Measurements from ENCODE around the gene MLLT10.
"Not testable (repeated sequence)": the region's sequence is repeated elsewhere in the genome, so short reads cannot be mapped to it uniquely, and the experiment has no call there.

The MLLT10 gene

GRCh38 chr10:21584834-21585530 is 51.0 kb downstream of the MLLT10 start:
- DNase-seq (ENCODE audit: low read depth) = no peak

GRCh38 chr10:21587391-21587790 is 53.4 kb downstream of the MLLT10 start:
- DNase-seq (ENCODE audit: low read depth) = no peak

DNA sequence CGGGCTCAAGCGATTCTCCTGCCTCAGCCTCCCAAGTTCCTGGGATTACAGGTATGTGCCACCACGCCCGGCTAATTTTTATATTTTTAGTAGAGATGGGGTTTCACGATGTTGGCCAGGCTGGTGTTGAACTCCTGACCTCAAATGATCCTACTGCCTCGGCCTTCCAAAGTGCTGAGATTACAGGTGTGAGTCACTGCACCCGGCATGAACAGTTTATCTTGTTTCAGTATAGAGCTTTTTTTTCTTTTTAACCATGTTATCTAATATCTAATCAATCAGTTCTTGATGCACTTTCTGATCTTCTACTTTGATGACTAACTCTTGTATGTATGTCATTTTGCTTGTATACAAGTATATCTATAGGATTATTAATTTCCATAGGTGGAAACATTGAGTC is 54.1 kb downstream of the MLLT10 start:
- not testable (repeated sequence) for DNase-seq (ENCODE audit: low read depth)

DNA sequence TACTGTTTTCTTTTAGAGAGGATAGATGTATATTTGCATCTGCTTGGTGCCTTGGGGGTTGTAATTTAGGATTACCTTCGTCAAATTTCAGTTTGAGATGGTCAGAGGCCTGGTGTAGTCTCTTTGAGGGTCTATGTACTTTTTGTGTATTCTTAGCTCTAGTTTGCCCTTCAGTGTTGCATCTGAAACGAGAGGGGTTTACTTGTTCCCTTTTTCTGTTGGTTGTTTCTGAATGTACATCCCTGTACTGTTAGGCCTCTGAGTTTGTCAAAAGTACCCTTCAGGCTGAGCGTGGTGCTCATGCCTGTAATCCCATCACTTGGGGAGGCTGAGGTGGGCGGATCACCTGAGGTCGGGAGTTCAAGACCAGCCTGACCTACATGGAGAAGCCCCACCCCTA is 60.0 kb downstream of the MLLT10 start:
- no peak for DNase-seq (ENCODE audit: low read depth)

- DNase-seq (ENCODE audit: low read depth) = no peak
Observed at GRCh38 chr10:21599582-21599981, 65.5 kb downstream of the MLLT10 start.

GRCh38 chr10:21600804-21601433 is 66.9 kb downstream of the MLLT10 start:
- no peak for DNase-seq (ENCODE audit: low read depth)

DNA sequence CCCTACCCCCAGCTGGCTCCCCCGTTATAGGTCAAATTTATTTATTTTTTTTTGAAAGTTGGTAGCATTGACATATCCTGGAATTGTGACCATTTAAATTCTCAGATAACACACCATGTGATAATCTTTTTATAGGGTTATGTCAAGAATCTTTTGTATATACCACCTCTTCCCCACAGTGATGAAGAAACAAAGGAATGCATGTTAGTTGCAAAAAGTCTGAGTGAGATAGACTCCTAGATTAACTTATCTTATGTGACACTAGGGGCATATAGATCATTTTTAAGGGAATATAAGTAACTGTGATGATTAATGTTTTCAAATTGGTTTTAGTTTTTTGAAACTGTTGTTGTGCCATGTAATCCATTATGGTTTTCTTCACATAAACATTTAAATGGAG is 68.3 kb downstream of the MLLT10 start:
- no peak for DNase-seq (ENCODE audit: low read depth)

GRCh38 chr10:21603721-21604120 is 69.7 kb downstream of the MLLT10 start:
- no peak for DNase-seq (ENCODE audit: low read depth)

DNA sequence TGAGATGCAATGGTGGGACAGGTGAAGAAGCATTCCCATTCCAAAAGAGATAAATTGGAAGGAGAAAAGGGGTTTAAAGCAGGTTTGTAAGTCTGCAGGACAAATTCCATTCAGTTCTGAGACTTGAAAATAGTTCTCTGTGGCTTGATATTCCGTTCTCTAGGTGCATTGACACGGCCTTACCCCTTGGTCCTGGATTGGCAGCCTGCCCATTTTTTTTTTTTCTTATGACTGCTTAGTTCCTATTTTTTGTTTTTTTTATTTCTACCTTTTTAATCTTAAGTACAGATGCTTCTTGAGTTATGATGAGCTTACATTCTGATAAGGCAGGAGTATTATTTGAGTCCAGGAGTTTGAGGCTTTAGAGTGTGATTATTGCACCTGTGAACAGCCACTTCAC is 70.6 kb downstream of the MLLT10 start:
- no peak for DNase-seq (ENCODE audit: low read depth)

- DNase-seq (ENCODE audit: low read depth) = no peak
Observed at GRCh38 chr10:21607907-21608306, 73.9 kb downstream of the MLLT10 start.

GRCh38 chr10:21614000-21614399 is 80.0 kb downstream of the MLLT10 start:
- DNase-seq (ENCODE audit: low read depth) = no peak

- no peak for DNase-seq (ENCODE audit: low read depth)
Observed at GRCh38 chr10:21617267-21617666, 83.2 kb downstream of the MLLT10 start.

DNA sequence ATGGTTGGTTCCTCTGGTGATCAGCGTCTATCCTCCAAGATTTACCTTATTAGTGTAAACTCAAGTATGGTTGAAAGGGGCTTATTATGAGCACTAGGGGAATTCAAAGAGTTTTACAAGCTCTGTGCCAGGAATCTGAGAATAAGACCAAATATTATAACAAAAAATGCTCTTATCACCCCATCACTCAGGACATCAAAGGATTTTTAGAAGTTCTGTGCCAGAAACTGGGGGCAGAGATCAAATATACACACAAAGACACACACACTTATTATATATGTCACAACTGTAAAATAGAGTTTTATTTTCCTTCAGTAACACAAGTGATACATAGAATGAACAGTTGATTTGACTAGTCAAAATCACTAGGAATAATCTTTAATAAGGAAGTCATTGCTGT is 89.3 kb downstream of the MLLT10 start:
- no peak for DNase-seq (ENCODE audit: low read depth)

GRCh38 chr10:21624421-21624820 is 90.4 kb downstream of the MLLT10 start:
- not testable (repeated sequence) for DNase-seq (ENCODE audit: low read depth)

DNA sequence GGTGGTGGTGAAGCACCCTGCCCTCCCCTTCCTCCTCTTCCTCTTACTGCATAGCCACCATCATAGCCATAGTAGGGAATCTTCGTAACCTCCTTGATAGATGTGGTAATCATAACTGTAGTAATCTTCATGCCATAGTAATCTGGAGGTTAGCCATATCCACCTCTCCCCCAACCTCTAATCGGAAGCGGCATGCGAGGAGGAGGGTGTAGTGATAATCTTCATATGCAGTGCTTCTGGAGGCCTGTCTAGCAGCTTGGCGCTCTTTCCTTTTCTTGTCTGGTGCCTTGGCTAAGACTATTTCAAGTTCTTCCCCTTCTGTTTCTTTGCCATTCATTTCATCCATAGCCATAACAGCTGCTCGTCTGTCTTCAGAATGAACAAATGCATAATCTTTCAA is 90.9 kb downstream of the MLLT10 start:
- no peak for DNase-seq (ENCODE audit: low read depth)

GRCh38 chr10:21625623-21626229 is 91.7 kb downstream of the MLLT10 start:
- no peak for DNase-seq (ENCODE audit: low read depth)

DNA sequence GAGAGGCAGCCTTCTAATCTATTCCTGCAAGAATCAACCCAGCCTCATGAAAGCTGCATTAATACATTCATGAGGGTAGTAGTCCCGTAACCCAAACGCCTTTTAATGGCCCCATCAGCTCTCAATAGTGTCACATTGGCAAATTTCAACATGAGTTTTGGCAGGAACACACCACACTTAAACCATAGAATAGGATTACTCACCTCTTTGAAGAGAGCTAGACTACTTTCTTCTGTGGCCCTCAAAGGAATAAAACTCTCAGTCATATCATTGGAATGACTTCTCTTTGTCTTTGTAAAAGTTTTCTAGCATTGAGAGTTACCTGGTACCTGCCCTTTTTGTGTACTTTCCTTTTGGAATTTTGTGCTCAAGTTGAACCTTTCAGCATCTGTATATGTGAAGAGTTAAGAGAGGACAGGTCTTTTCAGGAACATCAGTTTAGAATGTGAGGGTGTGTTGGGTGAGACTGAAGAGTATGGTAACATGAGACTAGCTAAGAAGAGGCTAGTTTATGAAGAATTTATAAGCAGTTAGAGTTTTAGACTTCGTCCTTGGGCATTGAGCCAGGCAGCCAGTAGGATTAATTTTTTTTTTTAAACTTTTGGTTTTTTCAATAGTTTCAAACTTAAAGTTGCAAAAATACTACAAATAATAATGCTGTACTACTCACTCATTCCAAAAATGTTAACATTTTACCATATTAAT is 92.6 kb downstream of the MLLT10 start:
- DNase-seq (ENCODE audit: low read depth) = no peak

GRCh38 chr10:21627331-21627730 is 93.3 kb downstream of the MLLT10 start:
- no peak for DNase-seq (ENCODE audit: low read depth)

DNA sequence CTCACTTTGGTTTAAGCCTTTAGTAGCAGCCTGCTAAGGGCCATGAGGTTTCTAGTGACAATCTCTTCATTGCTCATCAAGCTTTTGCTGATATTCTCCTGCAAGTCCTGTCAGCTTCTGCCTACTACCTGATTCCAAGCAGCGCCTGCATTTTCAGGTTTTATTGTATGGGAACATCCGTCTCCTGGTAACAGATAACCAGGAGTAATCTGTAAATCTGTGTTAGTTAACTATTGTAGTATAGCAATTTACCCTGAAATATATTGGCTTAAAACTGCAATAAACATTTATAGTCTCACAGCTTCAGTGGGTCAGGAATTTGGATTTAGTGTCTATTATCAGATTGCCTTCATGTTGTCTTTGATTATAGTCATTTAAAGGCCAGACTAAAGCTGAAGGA is 94.0 kb downstream of the MLLT10 start:
- DNase-seq (ENCODE audit: low read depth) = no peak

DNA sequence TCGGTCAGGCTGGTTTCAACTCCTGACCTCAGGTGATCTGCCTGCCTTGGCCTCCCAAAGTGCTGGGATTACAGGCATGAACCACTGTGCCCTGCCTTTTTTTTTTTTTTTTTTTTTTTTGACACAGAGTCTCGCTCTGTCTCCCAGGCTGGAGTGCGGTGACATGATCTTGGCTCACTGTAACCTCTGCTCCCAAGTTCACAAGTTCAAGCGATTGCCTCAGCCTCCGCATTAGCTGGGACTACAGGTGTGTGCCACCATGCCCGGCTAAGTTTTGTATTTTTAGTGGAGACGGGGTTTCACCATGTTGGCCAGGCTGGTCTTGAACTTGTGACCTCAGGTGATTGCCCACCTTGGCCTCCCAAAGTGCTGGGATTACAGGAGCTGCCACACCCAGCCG is 94.6 kb downstream of the MLLT10 start:
- not testable (repeated sequence) for DNase-seq (ENCODE audit: low read depth)

DNA sequence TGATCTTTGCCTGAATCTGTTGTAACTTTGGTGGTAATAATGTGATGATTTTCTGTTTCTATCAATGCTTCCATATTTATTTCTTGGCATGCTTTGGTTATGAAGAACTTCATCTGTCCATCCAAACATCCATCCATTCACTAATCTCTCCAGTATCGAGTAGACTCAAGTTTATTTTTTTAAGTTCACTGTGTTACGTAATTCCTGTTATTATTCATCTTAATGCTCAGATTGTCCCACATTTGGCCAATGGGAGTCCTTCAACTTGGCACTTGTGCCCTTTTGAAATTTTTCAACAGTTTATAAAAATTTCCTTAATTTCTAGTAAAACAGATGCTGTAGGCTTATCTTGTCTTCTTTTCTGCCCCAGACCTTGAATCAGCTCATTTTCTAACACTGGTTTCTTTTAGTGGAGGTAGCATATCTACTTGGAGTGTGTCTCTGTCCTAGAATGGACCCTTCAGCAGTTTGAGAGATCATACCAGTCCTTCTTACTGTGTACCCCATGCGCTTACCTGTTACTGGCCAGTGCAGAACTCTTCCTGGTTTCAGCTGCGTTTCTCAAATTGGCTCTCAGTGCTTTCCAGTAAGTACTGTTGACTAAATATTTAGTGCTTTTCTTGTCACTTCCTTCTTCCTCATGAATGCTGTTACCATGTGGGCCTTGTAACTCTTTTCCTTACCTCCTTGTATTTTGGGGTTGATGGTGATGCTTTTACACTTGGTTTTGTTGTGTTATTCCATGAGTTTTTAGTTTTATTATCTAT is 100.8 kb downstream of the MLLT10 start:
- DNase-seq (ENCODE audit: low read depth) = no peak

DNA sequence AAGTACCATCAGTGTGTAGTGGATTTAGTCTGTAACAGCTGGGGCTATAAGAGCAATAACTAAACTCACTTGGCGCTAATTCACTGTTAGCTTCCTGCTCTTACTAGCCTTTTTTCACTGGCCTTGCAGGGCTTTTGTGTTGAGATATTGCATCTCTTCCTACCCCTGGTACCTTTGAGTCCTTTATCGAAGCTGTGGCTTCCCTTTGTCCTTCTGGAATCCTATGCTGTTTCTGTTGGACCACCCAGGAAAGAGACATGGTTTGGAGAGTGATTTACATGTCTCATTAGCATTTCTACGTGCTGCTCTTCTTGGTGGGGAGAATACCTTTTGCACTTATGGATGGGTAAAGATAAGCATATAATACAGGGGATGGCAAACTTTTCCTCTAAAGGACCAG is 103.8 kb downstream of the MLLT10 start:
- DNase-seq (ENCODE audit: low read depth) = no peak

All from stimulated activated CD8-positive, alpha-beta memory T cell treated with anti-CD3 and anti-CD28 coated beads, Interleukin-7, amount 100 ng/mL, for 24 hours (primary cell).